Osteoblast (primary cell): ENCODE data around the gene TRIL. TPM values are rescaled to one million over a fixed set of nuclear protein-coding genes. Genes with fewer than 3 reads are reported as not detected.

Experiments used
- DNase-seq: peaks from one replicate; pipeline ENCODE4 v3.0.0; 2011; ENCODE audit warnings: low spot score, mixed read lengths; ENCODE audit not compliant: insufficient read length; ENCODE audit errors: missing footprints
- H2AFZ ChIP-seq: 2 replicates; pipeline ENCODE4 v1.6.0; 2011; ENCODE audit warnings: mild to moderate bottlenecking, low read length
- H3K27ac ChIP-seq: 2 replicates; pipeline ENCODE4 v1.5.1; 2011; ENCODE audit warnings: mild to moderate bottlenecking, low read depth, low read length, moderate library complexity
- H3K27me3 ChIP-seq: 2 replicates; pipeline ENCODE4 v1.6.0; 2012; ENCODE audit warnings: mild to moderate bottlenecking, control low read depth, inconsistent platforms, low read length, moderate library complexity; ENCODE audit not compliant: insufficient read depth
- H3K36me3 ChIP-seq: 2 replicates; pipeline ENCODE4 v1.5.1; 2011; ENCODE audit warnings: mild to moderate bottlenecking, low read length, control low read depth, moderate library complexity; ENCODE audit not compliant: insufficient read depth
- H3K4me1 ChIP-seq: 2 replicates; pipeline ENCODE4 v1.5.1; 2011; ENCODE audit warnings: mild to moderate bottlenecking, low read length, control low read depth, moderate library complexity; ENCODE audit not compliant: insufficient read depth
- H3K4me2 ChIP-seq: 2 replicates; pipeline ENCODE4 v1.6.0; 2011; ENCODE audit warnings: mild to moderate bottlenecking, low read length; ENCODE audit not compliant: insufficient read depth
- H3K4me3 ChIP-seq: fragments of 200-600 bp; sonication (generic); 3 replicates; pipeline ENCODE4 v1.5.1; 2012; ENCODE audit warnings: mild to moderate bottlenecking, low read length, inconsistent platforms; ENCODE audit not compliant: insufficient read depth
- H3K79me2 ChIP-seq: 2 replicates; pipeline ENCODE4 v1.6.0; 2012; ENCODE audit warnings: mild to moderate bottlenecking, low read length, control low read depth, inconsistent platforms; ENCODE audit not compliant: insufficient read depth
- H3K9me3 ChIP-seq: 2 replicates; pipeline ENCODE4 v1.5.1; 2011; ENCODE audit warnings: low read depth, low read length, control low read depth
- H4K20me1 ChIP-seq: 2 replicates; pipeline ENCODE4 v1.6.0; 2012; ENCODE audit warnings: mild to moderate bottlenecking, low read length, control low read depth; ENCODE audit not compliant: insufficient read depth
- total RNA-seq: library from RNA; depleted of rRNA; stranded (reverse); fragments of >200 nt; gene quantifications from 2 replicates; pipeline ENCODE4 v1.2.3, GENCODE V29; 2012
- TF ChIP-seq, protein P1 (sequence below): IDR thresholded peaks from 2 replicates; pipeline ENCODE4 v1.5.1; 2011; ENCODE audit warnings: mild to moderate bottlenecking, low read depth, low read length, moderate library complexity; ENCODE audit errors: extremely low read depth

The TRIL gene
- total RNA-seq, 1 donor: 0.36 TPM

- Histone ChIP-seq H2AFZ (no peak overlapping the region), H3K4me1 (no peaks in the 10 kb centered on the region), H4K20me1 (no peaks in the 10 kb centered on the region), H3K79me2 (no peaks in the 10 kb centered on the region), H3K27ac (no peak overlapping the region), H3K4me2 (no peak overlapping the region), H3K27me3 (peaks cover 27% of the 10 kb centered on the region), H3K36me3 (no peaks in the 10 kb centered on the region), H3K4me3 (no peak overlapping the region), H3K9me3 (no peaks in the 10 kb centered on the region)
- TF ChIP-seq, protein P1, sequence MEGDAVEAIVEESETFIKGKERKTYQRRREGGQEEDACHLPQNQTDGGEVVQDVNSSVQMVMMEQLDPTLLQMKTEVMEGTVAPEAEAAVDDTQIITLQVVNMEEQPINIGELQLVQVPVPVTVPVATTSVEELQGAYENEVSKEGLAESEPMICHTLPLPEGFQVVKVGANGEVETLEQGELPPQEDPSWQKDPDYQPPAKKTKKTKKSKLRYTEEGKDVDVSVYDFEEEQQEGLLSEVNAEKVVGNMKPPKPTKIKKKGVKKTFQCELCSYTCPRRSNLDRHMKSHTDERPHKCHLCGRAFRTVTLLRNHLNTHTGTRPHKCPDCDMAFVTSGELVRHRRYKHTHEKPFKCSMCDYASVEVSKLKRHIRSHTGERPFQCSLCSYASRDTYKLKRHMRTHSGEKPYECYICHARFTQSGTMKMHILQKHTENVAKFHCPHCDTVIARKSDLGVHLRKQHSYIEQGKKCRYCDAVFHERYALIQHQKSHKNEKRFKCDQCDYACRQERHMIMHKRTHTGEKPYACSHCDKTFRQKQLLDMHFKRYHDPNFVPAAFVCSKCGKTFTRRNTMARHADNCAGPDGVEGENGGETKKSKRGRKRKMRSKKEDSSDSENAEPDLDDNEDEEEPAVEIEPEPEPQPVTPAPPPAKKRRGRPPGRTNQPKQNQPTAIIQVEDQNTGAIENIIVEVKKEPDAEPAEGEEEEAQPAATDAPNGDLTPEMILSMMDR: no peak
- DNase-seq: no peak
These were observed 45.6 kb upstream of the TRIL start for GRCh38 chr7:29003703-29004102.

- Histone ChIP-seq H3K4me3 (no peak overlapping the region), H2AFZ (no peak overlapping the region), H3K36me3 (no peaks in the 10 kb centered on the region), H4K20me1 (no peaks in the 10 kb centered on the region), H3K4me1 (no peaks in the 10 kb centered on the region), H3K9me3 (no peaks in the 10 kb centered on the region), H3K27ac (no peak overlapping the region), H3K4me2 (no peak overlapping the region), H3K27me3 (peaks cover 37% of the 10 kb centered on the region), H3K79me2 (no peaks in the 10 kb centered on the region)
- DNase-seq: no peak
- TF ChIP-seq, protein P1: no peak
These were observed 42.6 kb upstream of the TRIL start for GRCh38 chr7:29000717-29001076.

DNA sequence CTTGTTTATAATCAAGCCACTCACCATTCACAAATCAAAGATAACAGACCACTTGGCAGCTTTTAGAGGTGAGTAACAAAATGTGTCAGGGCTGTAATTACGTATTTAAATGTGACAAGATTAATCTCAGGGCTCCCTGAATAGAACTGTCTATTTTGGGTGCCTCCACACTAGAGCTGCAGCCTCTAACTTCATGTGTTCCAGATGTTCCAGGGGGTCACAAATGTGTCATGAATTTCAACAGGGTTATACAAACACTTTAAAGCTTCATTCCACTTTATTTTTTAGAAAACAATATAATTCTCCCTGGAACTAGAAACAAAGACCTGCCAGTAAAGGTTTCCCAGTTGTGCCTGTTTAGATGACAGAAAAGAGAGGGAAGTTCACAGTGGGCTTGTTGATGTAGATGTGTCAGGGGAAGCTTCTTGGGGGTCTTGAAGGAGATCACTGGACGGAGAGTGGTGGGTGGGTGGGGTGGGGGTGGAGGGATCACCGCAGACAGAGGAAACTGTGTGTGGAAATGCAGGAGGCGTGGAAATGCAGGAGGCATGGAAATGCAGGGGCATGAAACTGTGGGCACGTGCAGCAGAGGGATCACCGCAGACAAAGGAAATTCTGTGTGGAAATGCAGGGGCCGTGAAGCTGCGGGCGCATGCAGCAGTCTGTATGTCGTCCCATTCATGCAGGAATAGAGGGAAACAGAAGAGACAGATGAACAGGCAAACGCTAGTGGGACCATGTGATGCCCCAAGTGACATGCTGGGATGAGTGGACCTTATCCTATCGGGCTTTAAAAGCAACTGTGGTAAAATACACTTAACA, 42.0 kb upstream of the TRIL start:
- Histone ChIP-seq H3K27ac (no peak overlapping the region), H3K4me1 (no peaks in the 10 kb centered on the region), H3K79me2 (no peaks in the 10 kb centered on the region), H3K4me2 (no peak overlapping the region), H3K27me3 (peaks cover 40% of the 10 kb centered on the region), H3K36me3 (no peaks in the 10 kb centered on the region), H2AFZ (no peak overlapping the region), H3K9me3 (no peaks in the 10 kb centered on the region), H3K4me3 (no peak overlapping the region), H4K20me1 (no peaks in the 10 kb centered on the region)
- TF ChIP-seq, protein P1: no peak
- DNase-seq: no peak

DNA sequence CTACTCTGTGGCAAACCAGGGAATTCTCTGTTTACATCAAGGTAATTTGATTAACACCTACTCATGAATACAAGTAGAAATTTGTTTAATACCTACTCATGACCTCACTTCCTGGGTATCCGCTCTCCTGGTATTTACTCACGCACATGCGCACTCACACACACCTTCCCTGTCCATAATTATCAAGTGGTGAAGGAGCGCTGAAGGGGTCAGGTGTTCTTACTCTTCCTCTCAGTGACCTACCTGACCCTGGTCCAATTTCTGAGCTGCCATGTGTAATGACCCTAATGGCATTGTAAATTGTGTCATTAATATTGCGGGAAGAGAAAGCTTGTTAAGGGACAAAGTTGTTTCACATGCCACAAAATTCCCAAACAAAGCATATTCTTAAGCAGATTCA, 41.3 kb upstream of the TRIL start:
- TF ChIP-seq, protein P1: no peak
- Histone ChIP-seq H2AFZ (no peak overlapping the region), H3K36me3 (no peaks in the 10 kb centered on the region), H3K27ac (no peak overlapping the region), H3K79me2 (no peaks in the 10 kb centered on the region), H3K9me3 (no peaks in the 10 kb centered on the region), H3K27me3 (peaks cover 41% of the 10 kb centered on the region), H4K20me1 (no peaks in the 10 kb centered on the region), H3K4me2 (no peak overlapping the region), H3K4me1 (no peaks in the 10 kb centered on the region), H3K4me3 (no peak overlapping the region)
- DNase-seq: no peak
